ENCODE results near the gene CCDC28A. TPM values are rescaled to one million over a fixed set of nuclear protein-coding genes. Genes with fewer than 3 reads are reported as not detected.
"Not testable (repeated sequence)": the region's sequence is repeated elsewhere in the genome, so short reads cannot be mapped to it uniquely, and the experiment has no call there.

CCDC28A gene
- polyA plus RNA-seq, 2 of the 4 experiments (the other 2 are of a cell fraction): 9.0 to 23.0 TPM

- TF ChIP-seq POLR2AphosphoS2 (conservative IDR thresholded peaks at IDR 0.05; ENCODE audit: low read length): no peak
- no peak for TF ChIP-seq FOSB (CRISPR knock-in tag; IDR thresholded peaks at IDR 0.05)
- TF ChIP-seq MAFK (IDR thresholded peaks at IDR 0.05; ENCODE audit: partially characterized antibody): no peak
- TF ChIP-seq EP300 (IDR thresholded peaks at IDR 0.05): no peak
- no peak for TF ChIP-seq HOXA7 (CRISPR knock-in tag; IDR thresholded peaks at IDR 0.05)
- no peak for TF ChIP-seq KDM1A (IDR thresholded peaks at IDR 0.05; ENCODE audit: low read depth)
- TF ChIP-seq ZSCAN20 (CRISPR knock-in tag; IDR thresholded peaks at IDR 0.05): no peak
These were observed 47.4 kb upstream of the CCDC28A start (continued) for GRCh38 chr6:138726066-138726756.

DNA sequence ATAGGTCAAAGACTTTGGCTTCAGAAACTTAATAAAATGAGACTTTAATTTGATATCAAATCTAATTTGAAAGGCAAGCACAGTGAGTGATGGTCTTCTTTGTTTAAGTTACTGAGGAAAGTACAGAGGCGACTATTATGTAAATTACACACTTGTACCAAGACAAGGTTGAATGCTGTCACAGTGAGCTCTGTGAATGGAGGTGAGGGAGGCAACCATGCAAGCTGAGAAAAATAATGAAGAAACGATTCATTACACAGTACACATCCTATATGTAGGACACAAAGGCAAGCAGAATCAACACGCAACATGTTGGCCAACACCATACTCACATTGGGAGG, 46.8 kb upstream of the CCDC28A start:
- DNase-seq (ENCODE audit: low read depth in 1 of 2, low spot score in 1 of 2) (no peak), FAIRE-seq (no peak), ATAC-seq (no peak)
- TF ChIP-seq RAD21 (conservative IDR thresholded peaks at IDR 0.05 in 1 of 2, IDR thresholded peaks at IDR 0.05 in 1 of 2): no peak
- no peak for TF ChIP-seq ZSCAN20 (CRISPR knock-in tag; IDR thresholded peaks at IDR 0.05)
- TF ChIP-seq JUN (IDR thresholded peaks at IDR 0.05): no peak
- no peak for TF ChIP-seq SMC3 (IDR thresholded peaks at IDR 0.05)
- Histone ChIP-seq H3K4me2 (no peak overlapping the region), H3K4me1 (peaks cover 11% of the 10 kb centered on the region), H3K27ac (no peak overlapping the region), H3K4me3 (no peak overlapping the region), H3K9me3 (no peaks in the 10 kb centered on the region)
- ChIA-PET POLR2A (no interaction called here), CTCF (no interaction called here)
- WGBS (ENCODE audit: missing lambda C conversion rate): 71% methylated on average over 3 of the region's 3 CpGs

GRCh38 chr6:138727182-138727581, 46.4 kb upstream of the CCDC28A start:
- ATAC-seq: no peak
- Histone ChIP-seq H3K4me2 (no peak overlapping the region), H3K4me3 (no peak overlapping the region), H3K9me3 (no peaks in the 10 kb centered on the region), H3K4me1 (peaks cover 11% of the 10 kb centered on the region), H3K27ac (no peak overlapping the region)
- WGBS (ENCODE audit: missing lambda C conversion rate): 95% methylated on average over 3 of the region's 3 CpGs
- no peak for DNase-seq (ENCODE audit: low read depth in 1 of 2, low spot score in 1 of 2)
- no peak for FAIRE-seq
- ChIA-PET CTCF (no interaction called here), POLR2A (no interaction called here)
- TF ChIP-seq SREBF2 (IDR thresholded peaks at IDR 0.05): no peak
- no peak for TF ChIP-seq MYC (IDR thresholded peaks at IDR 0.05; ENCODE audit: borderline replicate concordance, low read length)

GRCh38 chr6:138728662-138729061, 44.9 kb upstream of the CCDC28A start:
- TF ChIP-seq ZC3H11A (IDR thresholded peaks at IDR 0.05): no peak
- no peak for TF ChIP-seq KDM5A (IDR thresholded peaks at IDR 0.05)
- Histone ChIP-seq H3K27ac (no peak overlapping the region), H3K9me3 (no peaks in the 10 kb centered on the region), H3K4me1 (no peaks in the 10 kb centered on the region; the same call in 2 of the 3 replicates), H3K4me3 (no peak overlapping the region), H3K4me2 (no peak overlapping the region)
- CTCF ChIA-PET: no interaction called here
- POLR2A ChIA-PET: no interaction called here
- DNase-seq (ENCODE audit: low read depth in 1 of 2, low spot score in 1 of 2) (no peak), FAIRE-seq (no peak), ATAC-seq (no peak)
- 70% methylated on average over 2 of the region's 2 CpGs for WGBS (ENCODE audit: missing lambda C conversion rate)

GRCh38 chr6:138730037-138730436, 43.5 kb upstream of the CCDC28A start:
- CTCF ChIA-PET; H3K4me3 ChIP-seq; POLR2A ChIA-PET; DNase-seq (ENCODE audit: low read depth in 1 of 2, low spot score in 1 of 2); H3K9me3 ChIP-seq; H3K27ac ChIP-seq; ATAC-seq; H3K4me1 ChIP-seq; H3K4me2 ChIP-seq; FAIRE-seq: not testable (repeated sequence)
- 82% methylated on average over 5 of the region's 5 CpGs for WGBS (ENCODE audit: missing lambda C conversion rate)

GRCh38 chr6:138734585-138734984, 39.0 kb upstream of the CCDC28A start:
- Histone ChIP-seq H3K4me2 (no peak overlapping the region), H3K9me3 (no peaks in the 10 kb centered on the region), H3K4me3 (no peak overlapping the region), H3K4me1 (no peaks in the 10 kb centered on the region), H3K27ac (no peak overlapping the region)
- FAIRE-seq: no peak
- no peak for ATAC-seq
- DNase-seq (ENCODE audit: low read depth in 1 of 2, low spot score in 1 of 2): no peak
- ChIA-PET POLR2A (no interaction called here), CTCF (interaction anchor here (1.0 kb wide), 1 partner anchor 8 kb away, joined by 3 read pairs; no protein-coding TSS in a partner anchor)
- WGBS (ENCODE audit: missing lambda C conversion rate): 86% methylated on average over 1 of the region's 1 CpG
- TF ChIP-seq SMC3 (IDR thresholded peaks at IDR 0.05): no peak
- TF ChIP-seq, protein P1, sequence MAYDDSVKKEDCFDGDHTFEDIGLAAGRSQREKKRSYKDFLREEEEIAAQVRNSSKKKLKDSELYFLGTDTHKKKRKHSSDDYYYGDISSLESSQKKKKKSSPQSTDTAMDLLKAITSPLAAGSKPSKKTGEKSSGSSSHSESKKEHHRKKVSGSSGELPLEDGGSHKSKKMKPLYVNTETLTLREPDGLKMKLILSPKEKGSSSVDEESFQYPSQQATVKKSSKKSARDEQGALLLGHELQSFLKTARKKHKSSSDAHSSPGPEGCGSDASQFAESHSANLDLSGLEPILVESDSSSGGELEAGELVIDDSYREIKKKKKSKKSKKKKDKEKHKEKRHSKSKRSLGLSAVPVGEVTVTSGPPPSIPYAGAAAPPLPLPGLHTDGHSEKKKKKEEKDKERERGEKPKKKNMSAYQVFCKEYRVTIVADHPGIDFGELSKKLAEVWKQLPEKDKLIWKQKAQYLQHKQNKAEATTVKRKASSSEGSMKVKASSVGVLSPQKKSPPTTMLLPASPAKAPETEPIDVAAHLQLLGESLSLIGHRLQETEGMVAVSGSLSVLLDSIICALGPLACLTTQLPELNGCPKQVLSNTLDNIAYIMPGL (CRISPR knock-in tag; IDR thresholded peaks at IDR 0.05; ENCODE audit: borderline replicate concordance): no peak
- TF ChIP-seq MAFK (IDR thresholded peaks at IDR 0.05; ENCODE audit: partially characterized antibody): peak; percentile 30

Data from A549 (cell line).